ENCODE data around the gene NEURL1B.
"Not testable (repeated sequence)": the region's sequence is repeated elsewhere in the genome, so short reads cannot be mapped to it uniquely, and the experiment has no call there.

The NEURL1B gene

DNA sequence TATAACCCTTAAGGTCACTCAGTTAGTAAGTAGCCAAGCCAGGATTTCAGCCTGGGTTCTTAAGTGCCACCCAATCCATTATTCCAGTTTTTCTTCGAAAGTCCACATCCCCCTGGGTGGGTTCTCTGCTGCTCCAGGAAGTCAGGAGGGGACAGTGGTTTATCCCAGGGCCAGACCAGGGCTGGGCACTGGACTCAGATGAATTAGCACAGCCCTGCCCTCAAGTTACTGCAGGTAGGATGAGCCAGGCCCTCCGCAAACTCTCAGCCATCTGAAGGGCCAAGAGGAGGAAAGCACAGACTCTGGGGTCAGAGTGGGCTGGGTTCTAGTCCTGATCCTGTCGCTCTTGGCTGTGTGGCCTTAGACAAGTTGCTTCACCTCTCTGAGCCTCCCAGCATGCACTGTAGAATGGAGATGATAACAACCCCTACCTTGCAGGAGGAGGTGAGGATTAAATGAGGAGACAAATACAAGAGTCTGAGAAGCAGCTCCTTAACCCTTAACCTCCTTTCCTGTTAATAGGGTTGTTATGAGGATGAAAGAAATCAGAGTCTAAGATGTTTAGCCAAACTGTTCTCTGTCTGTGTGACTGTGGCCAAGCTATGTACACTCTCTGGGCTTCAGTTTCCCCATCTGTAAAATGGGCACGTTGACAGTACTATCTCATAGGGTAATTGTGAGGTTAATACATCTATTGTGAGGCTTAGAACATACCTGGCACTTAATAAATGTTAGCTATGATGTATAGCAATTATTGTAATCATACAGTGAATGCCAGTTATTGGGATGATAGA, 6.8 kb upstream of the NEURL1B start:
- DNase-seq (ENCODE audit: low read depth): no peak

DNA sequence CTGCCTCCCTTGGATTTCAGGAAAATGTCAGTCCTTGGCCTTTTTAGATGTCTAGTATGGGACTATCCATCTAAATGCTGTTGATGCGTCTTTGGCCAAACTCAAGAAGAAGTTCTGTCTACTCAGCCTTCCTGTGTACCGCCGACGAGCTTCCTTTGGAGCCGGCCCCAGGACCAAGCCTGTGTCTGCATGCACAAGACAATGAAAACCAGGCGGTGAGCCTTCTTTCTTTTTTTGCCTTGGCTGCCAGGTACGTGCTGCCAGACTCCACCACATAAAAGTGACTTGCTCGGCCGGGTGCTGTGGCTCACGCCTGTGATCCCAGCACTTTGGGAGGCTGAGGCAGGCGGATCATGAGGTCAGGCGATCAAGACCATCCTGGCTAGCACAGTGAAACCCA, 6.0 kb upstream of the NEURL1B start:
- DNase-seq (ENCODE audit: low read depth): no peak

DNA sequence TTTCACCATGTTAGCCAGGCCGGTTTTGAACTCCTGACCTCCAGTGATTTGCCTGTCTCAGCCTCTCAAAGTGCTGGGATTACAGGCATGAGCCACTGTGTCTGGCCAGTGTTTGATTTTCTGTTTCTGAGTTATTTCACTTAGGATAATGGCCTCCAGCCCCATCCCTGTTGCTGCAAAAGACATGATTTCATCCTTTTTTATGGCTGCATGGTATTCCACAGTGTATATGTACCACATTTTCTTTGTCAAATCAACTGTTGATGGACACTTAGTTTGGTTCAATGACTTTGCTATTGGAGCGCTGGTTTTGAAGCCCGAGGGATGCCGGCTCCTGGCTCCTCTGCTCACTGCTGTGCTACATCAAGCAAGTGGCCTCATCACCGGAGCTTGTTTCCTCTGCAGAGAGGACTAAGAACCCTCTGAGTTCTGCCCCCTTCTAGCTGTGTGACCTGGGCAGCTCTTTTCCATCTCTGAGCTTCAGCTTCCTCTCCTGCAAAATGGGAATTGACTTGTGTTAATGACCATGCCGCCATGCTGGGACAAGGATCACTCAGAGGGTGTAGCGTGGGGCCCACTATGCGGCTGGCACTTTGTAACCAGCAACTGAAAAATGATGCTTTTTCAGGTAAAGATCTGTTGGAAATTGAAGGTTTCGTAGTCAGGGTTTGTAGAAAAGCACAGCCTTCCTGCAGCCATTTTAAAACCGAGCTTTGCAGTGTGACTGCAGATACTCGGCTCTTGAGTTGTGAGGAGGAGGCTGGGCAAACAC, 4.6 kb upstream of the NEURL1B start:
- DNase-seq (ENCODE audit: low read depth): no peak

DNA sequence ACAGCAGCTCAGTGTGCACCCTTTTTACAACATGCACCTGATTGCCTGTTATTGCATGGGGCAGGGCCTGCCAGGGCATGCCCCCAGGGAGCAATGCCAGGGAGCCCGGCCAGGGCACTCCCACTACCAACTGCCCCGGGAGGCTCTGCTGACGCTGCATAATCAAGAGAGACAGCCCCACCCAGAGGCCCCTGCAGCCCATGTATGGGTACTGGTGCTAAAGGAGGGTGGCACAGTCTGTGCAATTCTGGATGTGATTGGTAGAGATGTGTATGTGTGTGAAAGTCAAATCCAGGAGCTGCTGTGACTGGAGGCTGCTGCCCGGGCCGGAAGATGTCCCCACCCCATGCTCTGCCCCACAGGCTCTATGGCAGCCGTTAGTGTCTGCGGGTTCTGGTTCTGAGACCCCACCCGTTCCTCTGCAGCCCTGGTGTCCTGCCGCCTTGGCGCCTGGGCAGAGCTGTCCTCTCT, 3.9 kb upstream of the NEURL1B start:
- DNase-seq (ENCODE audit: low read depth): no peak

DNA sequence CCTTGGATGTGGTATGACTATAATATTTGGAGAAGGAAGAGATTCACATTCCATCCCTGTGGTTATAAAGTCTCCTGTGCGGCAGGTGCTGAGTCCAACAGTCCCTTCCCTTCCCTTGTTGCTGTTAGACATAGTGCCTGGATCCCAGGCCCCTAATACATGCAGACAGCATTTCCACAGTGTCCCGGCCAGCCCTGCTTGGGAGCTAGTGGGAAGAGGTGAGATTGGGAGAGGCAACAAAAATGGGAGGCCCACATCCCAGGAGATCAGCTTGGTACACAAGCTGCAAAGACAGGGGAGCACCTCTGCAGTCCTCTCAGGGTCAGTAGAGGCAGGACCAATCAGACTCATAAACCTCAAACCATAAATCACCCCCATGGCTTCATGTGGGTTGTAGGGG, 3.3 kb upstream of the NEURL1B start:
- DNase-seq (ENCODE audit: low read depth): no peak

DNA sequence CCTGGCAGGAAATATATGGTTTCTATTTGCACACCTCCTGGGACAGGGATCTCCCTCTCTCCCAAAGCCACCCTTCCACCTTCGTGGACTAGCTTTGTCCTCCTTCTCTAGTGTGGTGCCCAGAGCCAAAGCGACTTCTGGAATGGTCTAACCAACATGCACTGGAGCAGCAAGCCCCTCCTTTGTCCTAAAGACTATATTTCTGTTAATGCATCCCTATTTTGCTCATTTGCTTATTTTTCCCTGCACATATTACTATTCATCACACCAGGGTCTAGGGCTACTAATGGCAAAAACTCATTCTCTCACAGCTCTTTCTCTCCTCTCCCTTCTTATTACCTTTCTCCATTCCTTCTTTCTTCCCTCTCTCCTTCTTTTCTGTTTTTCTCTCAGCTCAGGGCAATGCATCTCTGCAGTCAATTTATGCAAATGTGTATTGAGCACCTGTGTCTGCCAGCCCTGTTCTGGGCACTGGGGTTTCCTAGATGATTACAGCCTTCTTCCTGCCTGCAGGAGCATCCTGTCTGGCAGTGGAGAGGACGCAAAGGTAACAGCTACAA, 2.8 kb upstream of the NEURL1B start:
- no peak for DNase-seq (ENCODE audit: low read depth)

DNA sequence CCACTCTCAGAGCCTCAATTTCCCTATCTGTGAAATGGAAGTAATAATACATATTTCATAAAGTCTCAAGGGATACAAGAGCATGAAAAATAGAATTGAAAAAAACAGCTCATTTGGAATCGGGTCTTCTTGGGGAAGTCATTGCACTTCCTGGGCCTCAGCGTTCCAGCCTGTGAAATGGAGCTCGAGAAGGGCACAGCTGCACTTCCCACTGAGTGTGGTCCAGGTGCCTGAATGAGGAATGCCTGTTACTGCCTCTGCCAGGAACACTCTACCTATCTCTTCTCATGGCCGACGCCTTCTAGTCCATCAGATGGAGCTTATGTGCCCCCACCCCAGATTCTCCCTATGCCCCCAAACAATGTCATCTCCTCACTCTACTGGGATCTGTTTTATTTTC, 924 bp upstream of the NEURL1B start:
- no peak for DNase-seq (ENCODE audit: low read depth)

DNA sequence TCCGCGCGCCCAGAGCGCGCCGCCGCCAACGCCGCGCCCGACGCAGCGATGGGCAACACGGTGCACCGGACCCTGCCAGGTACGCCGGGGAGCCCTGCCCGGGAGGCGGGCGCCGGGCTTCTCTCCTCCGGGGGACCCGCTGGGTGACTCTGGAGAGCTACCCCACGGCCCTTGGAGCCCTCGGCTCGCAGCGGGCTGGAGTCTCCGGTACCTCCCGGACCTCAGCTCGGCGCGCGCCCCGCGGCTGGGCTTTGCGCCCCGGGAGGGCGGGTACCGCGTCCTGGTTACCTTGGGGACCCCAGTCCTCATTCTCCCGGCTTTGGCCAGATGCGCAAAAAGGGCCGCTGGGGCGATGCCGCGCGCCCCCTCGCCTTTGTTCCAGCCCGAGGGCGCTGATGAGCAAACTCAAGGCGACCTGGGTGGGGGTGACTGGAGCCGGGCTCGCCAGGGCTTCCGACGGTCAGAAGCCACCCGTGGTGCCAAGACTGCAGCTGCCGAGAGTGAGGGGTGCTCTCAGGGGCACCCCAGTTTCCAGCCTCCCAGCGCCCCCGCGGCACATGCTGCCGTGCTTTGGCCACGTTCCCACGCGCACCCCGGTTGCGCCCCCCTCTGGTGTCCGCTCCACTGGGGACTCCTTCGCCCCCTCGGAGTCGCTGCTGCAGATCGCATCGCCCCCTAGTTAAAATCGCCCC, 442 bp downstream of the NEURL1B start:
- no peak for DNase-seq (ENCODE audit: low read depth)

DNA sequence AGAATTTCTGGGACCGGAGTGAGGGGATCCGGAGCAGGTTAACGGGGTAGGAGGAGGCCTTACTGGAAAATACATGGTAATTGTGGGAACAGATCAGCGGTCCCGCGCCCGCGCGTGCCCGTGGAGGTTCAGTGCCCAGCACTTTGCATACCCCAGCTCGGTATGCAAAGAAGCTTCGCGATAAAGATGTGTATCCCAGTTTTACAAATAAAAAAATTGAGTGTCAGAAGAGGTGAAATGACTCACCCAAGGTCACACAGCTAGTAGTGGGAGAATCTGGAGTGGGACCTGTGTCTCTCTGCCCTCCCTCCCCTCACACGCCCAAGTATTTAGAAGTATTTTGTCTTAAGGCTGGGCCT, 967 bp downstream of the NEURL1B start:
- DNase-seq (ENCODE audit: low read depth): no peak

DNA sequence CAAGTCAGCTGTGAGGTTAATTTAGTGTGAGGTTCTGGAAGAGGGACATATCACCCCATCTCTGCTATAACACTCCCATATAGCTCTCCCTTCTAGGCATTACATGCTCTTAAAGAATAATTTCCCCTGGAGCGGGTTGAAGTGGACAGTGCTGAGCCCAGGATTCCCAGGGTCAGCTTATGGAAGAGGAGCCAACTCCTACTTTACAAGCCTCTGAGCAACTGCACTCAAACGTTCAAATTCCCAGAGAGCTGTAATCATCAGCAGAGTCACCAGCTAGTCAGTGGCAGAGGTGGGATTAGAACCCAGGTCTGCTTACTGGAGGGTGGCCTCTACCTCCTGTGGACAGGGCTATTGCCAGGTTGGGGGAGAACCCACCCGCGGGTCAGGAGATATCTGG, 1.4 kb downstream of the NEURL1B start:
- no peak for DNase-seq (ENCODE audit: low read depth)

DNA sequence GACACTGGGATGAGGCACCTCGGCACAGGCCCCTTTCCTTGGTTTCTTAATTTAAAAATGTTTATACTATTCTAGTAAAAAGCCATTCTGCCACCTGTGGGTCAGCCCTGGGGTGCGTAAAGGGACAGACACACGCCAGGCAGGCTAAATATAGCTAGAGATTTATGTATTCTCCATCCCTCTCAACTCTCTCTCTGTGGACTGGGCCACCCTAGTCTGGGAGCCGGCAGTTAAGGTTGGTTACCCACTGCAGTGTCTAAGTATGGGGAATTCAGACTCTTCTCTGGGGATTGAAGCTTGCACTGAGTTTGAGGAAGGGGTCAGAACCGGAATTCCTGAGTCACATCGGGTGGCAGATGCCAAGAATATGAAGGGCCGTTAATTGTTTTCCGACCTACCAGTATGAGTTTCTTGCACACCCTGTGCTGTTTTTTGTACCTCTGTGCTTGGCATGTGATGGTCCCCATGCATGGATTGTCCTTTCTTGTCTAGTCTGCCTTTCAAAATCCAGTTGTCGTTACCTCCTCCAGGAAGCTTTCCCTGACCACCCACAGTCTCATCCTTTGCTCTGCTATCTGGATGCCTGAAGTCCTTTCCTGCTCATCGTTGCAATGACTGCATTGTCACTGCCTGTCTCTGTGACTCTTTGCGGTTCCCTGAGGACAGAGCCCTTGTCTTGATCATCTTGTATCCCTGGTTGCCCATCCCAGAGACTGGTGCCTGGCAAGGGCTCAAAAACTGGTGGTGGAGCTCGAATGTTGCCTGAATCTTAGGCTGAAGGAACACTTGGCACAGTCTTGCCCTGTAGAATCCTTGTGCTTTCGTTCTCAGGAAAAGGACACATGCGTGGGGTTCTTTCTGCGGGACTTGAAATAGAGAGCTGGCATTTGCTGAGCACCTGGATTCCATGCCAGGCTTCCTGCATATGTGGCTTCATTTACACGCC, 2.1 kb downstream of the NEURL1B start:
- DNase-seq (ENCODE audit: low read depth): no peak

DNA sequence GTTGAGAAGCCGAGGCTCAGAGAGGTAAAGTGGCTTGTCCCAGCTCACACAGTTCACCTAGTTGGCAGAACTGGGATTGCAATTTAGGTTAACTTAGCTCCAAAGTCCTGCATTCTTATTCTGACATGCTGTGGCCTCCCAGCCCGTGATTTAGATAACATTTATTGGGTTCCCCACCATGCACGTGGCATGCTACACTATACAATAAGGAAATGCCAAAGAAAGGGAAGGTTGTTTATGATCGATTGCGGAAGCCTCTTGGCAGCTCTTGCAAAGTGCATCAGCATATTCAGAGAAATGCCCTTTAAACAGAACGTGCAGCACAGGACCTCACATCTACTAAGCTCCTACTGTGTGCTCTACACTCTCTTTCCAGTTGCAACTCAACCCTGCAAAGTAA, 3.2 kb downstream of the NEURL1B start:
- no peak for DNase-seq (ENCODE audit: low read depth)

DNA sequence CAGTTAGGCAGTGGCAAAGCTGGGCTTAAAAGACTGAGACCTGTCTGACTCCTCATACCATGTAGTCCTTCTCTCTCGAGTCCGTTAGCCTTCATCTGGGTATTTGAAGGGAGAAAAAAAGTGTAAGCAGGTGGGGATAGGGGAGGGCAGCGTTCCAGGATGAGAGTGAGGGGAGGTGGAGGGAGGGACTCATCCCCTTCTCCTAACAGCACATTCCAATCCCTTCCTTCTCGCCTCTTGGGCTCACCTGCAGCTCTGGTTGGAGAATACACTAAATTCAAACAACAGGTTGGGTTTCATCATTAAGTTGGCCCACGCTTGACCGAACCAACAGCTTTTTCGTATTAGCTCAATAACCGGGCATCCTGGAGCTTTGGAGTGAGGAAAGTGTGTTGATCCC, 3.6 kb downstream of the NEURL1B start:
- DNase-seq (ENCODE audit: low read depth): no peak

DNA sequence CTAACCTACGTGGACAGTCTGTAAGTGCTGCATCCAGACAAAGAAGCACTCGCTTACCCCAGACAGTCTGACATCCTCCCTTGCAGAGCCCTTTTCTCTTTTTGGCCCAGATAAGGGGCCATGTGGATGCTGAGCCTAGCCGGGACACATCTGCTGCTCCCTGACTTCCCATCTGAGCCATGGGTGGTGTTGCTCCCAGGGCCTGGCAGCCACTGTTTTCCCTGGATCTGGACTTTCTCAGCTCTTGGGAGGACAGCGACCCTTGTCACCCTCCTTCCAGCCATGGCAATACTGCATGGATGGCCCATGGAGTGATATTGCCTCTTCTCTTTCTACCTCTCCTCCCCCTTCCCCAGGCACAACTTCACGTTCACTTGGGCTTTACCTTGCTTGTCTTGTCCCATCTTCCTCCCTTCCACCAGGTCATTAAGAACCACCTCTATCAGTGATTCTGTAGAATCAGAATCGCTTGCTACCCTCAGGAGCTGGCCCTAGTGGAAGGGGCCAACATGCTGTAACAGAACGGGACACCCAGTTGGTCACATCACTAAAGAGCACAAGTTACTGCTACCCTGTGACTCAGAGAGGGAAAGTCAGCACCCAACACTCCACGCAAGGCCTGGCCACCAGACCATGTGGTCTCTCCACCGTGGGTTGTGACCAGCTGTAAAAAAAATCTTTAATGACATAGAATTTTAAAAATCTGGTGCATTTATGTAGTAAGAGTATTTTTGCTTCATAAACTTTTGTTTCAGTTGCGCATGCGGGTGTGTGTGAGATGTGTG, 4.4 kb downstream of the NEURL1B start:
- DNase-seq (ENCODE audit: low read depth): no peak

DNA sequence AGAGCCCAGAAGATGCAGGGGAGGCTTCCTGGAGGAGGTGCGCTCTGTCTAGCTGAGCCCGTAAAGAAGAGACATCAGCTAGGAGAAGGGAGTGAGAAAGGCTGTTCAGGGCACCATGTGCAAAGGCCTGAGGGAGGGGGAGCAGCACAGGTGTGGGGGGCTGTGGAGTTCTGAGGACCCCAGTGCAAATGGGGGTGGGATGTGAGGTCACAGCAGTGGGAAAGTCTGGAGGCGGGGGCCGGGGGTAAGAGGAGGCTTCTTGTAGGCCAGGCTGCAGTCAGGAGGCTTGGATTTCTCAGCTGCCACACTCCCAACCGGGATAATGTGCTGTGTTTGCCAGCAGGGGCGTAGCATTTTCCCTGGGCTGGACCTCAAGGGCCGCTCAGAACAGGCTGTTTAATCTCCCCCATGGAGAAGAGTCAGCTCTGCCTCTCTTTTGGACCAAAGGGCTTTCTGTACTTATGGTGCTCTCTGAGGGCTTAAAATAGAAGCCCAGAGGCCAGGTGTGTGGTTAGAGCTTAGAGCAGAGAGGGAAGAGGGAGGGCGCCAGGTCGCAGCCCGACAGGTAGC, 5.7 kb downstream of the NEURL1B start:
- DNase-seq (ENCODE audit: low read depth): no peak

DNA sequence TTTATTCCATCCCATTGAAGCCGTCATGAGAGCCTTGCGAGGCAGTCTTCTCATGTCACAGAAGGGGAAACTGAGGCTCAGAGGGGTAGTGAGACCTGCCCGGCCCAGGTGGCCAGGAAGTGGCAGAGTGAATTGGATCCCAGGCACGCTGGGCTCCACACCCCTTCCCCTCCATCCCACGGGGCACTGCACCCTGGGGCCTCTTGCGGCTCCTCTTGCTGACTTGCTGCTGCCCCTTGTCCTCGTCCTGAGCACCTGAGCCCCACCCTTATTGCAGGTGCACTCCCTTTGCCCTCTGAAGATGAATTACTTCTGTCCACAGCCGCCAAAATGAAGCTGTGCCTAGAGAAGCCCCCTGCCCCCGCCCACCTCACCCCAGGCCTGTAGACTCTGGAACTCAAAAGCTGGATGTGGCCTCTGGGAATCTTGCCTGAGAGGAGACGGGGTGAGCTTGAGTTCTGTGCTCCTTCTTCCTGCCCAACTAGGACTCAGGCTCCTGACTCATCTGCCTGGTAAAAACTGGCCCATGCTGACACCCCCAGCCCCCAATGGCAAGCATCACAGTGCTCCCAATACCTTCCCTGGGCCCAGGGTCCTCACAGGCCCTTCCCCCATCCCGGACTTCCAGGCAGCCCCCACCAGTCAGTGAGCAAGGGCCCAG, 6.4 kb downstream of the NEURL1B start:
- no peak for DNase-seq (ENCODE audit: low read depth)

DNA sequence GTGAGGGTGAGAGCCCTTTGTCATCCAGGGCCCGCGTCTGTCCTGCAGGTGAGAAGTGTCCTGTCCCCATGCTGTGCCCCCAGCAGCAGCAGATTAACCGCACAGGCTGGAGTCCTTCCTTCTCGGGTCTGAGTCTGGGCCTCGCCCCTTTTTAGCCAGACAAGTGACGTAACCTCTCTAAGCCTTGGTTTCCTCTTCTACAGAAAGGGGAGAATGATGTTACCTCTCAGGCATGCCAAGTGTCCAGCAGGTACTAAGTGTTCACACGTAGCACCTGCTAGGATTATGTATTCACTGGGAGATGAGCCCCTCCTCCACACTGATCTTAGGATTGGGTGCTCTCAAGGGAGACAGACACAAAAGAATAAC, 6.9 kb downstream of the NEURL1B start:
- DNase-seq (ENCODE audit: low read depth): no peak

DNA sequence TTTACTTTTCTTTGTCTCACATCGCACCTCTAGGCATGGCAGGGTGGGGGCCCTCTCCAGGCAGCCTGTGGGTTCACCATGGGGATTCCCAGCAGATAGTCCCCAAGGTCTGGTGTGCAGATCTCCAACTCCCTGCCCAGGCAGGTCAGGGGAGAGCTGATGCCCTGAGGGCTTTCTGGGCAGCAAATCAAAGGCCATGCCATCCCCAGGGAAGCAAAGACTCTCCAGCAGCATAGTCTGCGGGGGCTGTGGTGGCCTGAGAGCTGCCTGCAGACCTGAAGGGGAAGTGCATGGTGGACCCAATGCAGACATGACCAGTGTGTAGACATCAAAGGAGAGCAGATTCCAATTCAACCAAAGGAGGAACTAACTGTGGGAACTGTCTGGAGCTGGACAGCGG, 7.7 kb downstream of the NEURL1B start:
- no peak for DNase-seq (ENCODE audit: low read depth)

DNA sequence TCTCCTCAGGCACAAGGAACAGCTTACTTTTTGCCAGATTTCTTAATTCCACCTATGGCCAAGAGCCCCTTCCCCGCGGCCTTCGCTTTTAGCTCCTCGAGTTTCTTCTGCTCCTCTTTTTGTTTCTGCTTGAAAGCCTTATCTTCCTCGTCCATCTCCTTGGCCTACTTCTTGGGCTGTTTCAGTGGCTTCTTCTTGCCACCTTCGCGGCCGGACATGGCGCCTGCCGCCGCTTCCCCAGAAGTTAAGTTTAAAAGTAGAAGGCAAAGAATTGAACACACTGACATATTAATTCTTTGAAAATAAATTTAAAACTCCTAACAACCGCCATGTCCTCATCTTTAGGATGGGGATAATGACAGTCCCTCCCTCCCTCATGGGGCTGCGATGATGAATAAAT, 15.4 kb downstream of the NEURL1B start:
- DNase-seq (ENCODE audit: low read depth): not testable (repeated sequence)
